SK-N-SH (cell line): ENCODE results near the gene TBC1D2B.

Experiments used
- CTCF ChIP-seq: fragments of 200-600 bp; sonication (generic); IDR thresholded peaks from 2 replicates; pipeline ENCODE4 v1.6.1; 2017; ENCODE audit warnings: antibody characterized with exemption, mild to moderate bottlenecking, moderate library complexity
- ELF1 ChIP-seq: IDR thresholded peaks from 2 replicates; pipeline ENCODE4 v1.4.0; 2012
- EP300 ChIP-seq, 2 experiments: IDR thresholded peaks; 2 replicates each; pipeline versions ENCODE4 v1.4.0 to v1.6.1; 2012; ENCODE audit warnings: borderline replicate concordance in 1 of 2, low read depth in 1 of 2, low read length in 1 of 2
- EZH2phosphoT487 ChIP-seq: fragments of 200-600 bp; sonication (generic); IDR thresholded peaks from 2 replicates; pipeline ENCODE4 v1.6.1; 2017; ENCODE audit warnings: low read depth, mixed run types, mild to moderate bottlenecking, antibody characterized with exemption, moderate library complexity, borderline replicate concordance
- FOXJ3 ChIP-seq: sonication (generic); formaldehyde crosslinking; IDR thresholded peaks from 2 replicates; pipeline ENCODE4 v1.5.1; 2020; ENCODE audit warnings: mild to moderate bottlenecking, missing genetic modification reagents
- GABPA ChIP-seq: IDR thresholded peaks from 2 replicates; pipeline ENCODE4 v1.4.0; 2012; ENCODE audit warnings: low read depth, mild to moderate bottlenecking
- JUND ChIP-seq: IDR thresholded peaks from 2 replicates; pipeline ENCODE4 v1.4.0; 2012
- MEF2A ChIP-seq: IDR thresholded peaks from 2 replicates; pipeline ENCODE4 v1.4.0; 2012; ENCODE audit warnings: low read depth, borderline replicate concordance
- MXI1 ChIP-seq: IDR thresholded peaks from 2 replicates; pipeline ENCODE4 v1.6.1; 2012; ENCODE audit warnings: mild to moderate bottlenecking, low read depth, low read length, improper control_type of control experiment
- POLR2AphosphoS5 ChIP-seq: IDR thresholded peaks from 2 replicates; pipeline ENCODE4 v1.6.1; 2012; ENCODE audit warnings: low read depth, low read length
- RXRA ChIP-seq: IDR thresholded peaks from 2 replicates; pipeline ENCODE4 v1.4.0; 2012; ENCODE audit warnings: low read depth, mild to moderate bottlenecking, borderline replicate concordance
- TCF12 ChIP-seq: IDR thresholded peaks from 2 replicates; pipeline ENCODE4 v1.4.0; 2012
- USF1 ChIP-seq: IDR thresholded peaks from 2 replicates; pipeline ENCODE4 v1.4.0; 2012; ENCODE audit warnings: low read depth, borderline replicate concordance
- ZBTB33 ChIP-seq: IDR thresholded peaks from 2 replicates; pipeline ENCODE4 v1.4.0; 2012; ENCODE audit warnings: low read depth, borderline replicate concordance

- no peak for TF ChIP-seq CTCF
- TF ChIP-seq MXI1: no peak
- no peak for TF ChIP-seq ZBTB33
- no peak for TF ChIP-seq POLR2AphosphoS5
- TF ChIP-seq JUND: no peak
- no peak for TF ChIP-seq EZH2phosphoT487
- no peak for TF ChIP-seq MEF2A
- no peak for TF ChIP-seq USF1
- no peak for TF ChIP-seq GABPA
- no peak for TF ChIP-seq RXRA
- no peak for TF ChIP-seq TCF12
- no peak for TF ChIP-seq ELF1
- TF ChIP-seq EP300 (IDR thresholded peaks at IDR 0.05; ENCODE audit: borderline replicate concordance in 1 of 2, low read depth in 1 of 2, low read length in 1 of 2): no peak
- TF ChIP-seq FOXJ3: no peak
Measured at GRCh38 chr15:78111788-78112187, 34.3 kb upstream of the TBC1D2B start.
